ENCODE data around the gene TRIM75.
"Not testable (repeated sequence)": the region's sequence is repeated elsewhere in the genome, so short reads cannot be mapped to it uniquely, and the experiment has no call there.

The TRIM75 gene

GRCh38 chr4:165077034-165077578 lies 23.4 kb downstream of the TRIM75 start:
- no peak for DNase-seq (ENCODE audit: low spot score)

- peak; percentile 65 for DNase-seq (ENCODE audit: low spot score)
These were observed 25.8 kb downstream of the TRIM75 start for GRCh38 chr4:165079476-165079875.

GRCh38 chr4:165084787-165085186 lies 31.1 kb downstream of the TRIM75 start:
- DNase-seq (ENCODE audit: low spot score) = not testable (repeated sequence)

GRCh38 chr4:165085946-165086345 lies 32.3 kb downstream of the TRIM75 start:
- no peak for DNase-seq (ENCODE audit: low spot score)

- no peak for DNase-seq (ENCODE audit: low spot score)
These were observed 34.7 kb downstream of the TRIM75 start for GRCh38 chr4:165088366-165088765.

- not testable (repeated sequence) for DNase-seq (ENCODE audit: low spot score)
These were observed 38.5 kb downstream of the TRIM75 start for GRCh38 chr4:165092187-165092586.

DNA sequence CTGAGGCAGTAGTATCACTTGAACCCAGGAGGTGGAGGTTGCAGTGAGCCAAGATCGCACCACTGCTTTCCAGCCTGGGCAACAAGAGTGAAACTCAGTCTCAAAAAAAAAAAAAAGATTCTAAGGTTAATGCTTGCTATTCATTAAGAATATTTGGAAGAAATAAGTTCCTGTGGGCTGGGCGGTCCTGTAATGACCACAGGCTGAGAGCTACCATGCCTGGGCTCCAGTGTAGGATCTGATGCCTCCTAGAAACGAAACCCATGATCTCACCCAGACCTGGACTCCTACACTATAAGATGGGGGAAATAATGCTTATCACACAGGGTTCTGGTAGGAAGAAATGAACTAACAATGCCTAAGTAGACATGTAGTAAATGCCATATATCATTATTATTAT lies 41.2 kb downstream of the TRIM75 start:
- DNase-seq (ENCODE audit: low spot score) = no peak

GRCh38 chr4:165095291-165095690 lies 41.6 kb downstream of the TRIM75 start:
- DNase-seq (ENCODE audit: low spot score) = no peak

- DNase-seq (ENCODE audit: low spot score) = peak; percentile 27
These were observed 43.1 kb downstream of the TRIM75 start for GRCh38 chr4:165096776-165097175.

DNA sequence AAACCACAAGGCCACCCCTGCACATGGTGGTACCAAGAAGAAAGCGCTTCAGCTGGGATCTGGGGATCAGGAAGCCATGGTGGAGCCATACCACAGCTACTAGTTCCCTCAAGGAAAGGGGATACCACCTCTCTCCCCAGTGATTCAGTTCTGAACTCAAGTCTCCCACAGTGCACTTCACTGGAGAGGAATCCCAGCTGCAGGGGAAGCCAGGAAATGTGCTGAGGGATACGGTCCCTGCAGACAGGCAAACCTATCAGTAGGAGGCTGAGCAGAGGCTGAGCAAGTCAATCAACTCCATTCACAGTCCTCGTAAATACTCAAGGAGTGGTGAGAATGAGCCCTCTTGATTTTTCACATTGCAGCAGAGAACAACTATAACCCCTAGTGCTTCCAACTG lies 48.0 kb downstream of the TRIM75 start:
- no peak for DNase-seq (ENCODE audit: low spot score)

GRCh38 chr4:165106518-165106917 lies 52.9 kb downstream of the TRIM75 start:
- DNase-seq (ENCODE audit: low spot score) = no peak
